Breast epithelium (tissue), 4 donors: ENCODE results near the gene PLEK2. TPM values are rescaled to one million over a fixed set of nuclear protein-coding genes. Genes with fewer than 3 reads are reported as not detected.
A peak's percentile ranks its signal among the peaks of the same experiment; 100 is the strongest.

Experiments
- DNase-seq, 2 donors: peaks; one replicate each; pipeline ENCODE4 v3.0.0-alpha.2; 2019; ENCODE audit warnings: low spot score in 2 of 2
- H3K27ac ChIP-seq, 2 donors: fragments of 200-600 bp; sonication (generic) in 1 of 2; one replicate each; pipeline ENCODE4 v1.5.1; 2016 to 2019; ENCODE audit warnings: mild to moderate bottlenecking in 1 of 2
- H3K27me3 ChIP-seq, 2 donors: fragments of 200-600 bp; sonication (generic) in 1 of 2; one replicate each; pipeline versions ENCODE4 v1.5.1 to v1.6.0; 2017 to 2019; ENCODE audit warnings: control low read depth in 1 of 2, mild to moderate bottlenecking in 1 of 2
- H3K36me3 ChIP-seq: fragments of 200-600 bp; one replicate; pipeline ENCODE4 v1.5.1; 2019
- H3K4me1 ChIP-seq, 2 donors: fragments of 200-600 bp; sonication (generic); one replicate each; pipeline ENCODE4 v1.5.1; 2016 to 2019; ENCODE audit warnings: control low read depth in 1 of 2
- H3K4me3 ChIP-seq, 3 donors: fragments of 200-600 bp; sonication (generic); 1 replicate in 2 of 3; 2 replicates in 1 of 3; pipeline ENCODE4 v1.5.1; 2016 to 2019; ENCODE audit warnings: mild to moderate bottlenecking in 3 of 3, moderate library complexity in 2 of 3
- H3K9me3 ChIP-seq, 2 donors: fragments of 200-600 bp; sonication (generic) in 1 of 2; one replicate each; pipeline ENCODE4 v1.5.1; 2016 to 2019; ENCODE audit warnings: control low read depth in 1 of 2
- POLR2A ChIP-seq: fragments of 450-650 bp; IDR thresholded peaks from one replicate; pipeline ENCODE4 v1.6.1; 2016; ENCODE audit warnings: antibody characterized with exemption, mild to moderate bottlenecking, moderate library complexity
- POLR2AphosphoS5 ChIP-seq, 3 donors: sonication (generic); formaldehyde crosslinking; IDR thresholded peaks; one replicate each; pipeline ENCODE4 v1.6.1; 2017; ENCODE audit warnings: antibody characterized with exemption in 3 of 3
- intact Hi-C: fragments of 100-400 bp; cut with DNase I; formaldehyde crosslinking; loops from one replicate; pipeline ENCODE4 v1.15.1; 2023; ENCODE audit warnings: low total_unique reads
- total RNA-seq, 3 donors: library from RNA; depleted of rRNA; stranded (reverse); fragments of >200 nt; gene quantifications; one replicate each; pipeline ENCODE4 v1.1.0, GENCODE V29; 2016
- TF ChIP-seq, protein P1 (sequence below), 3 donors: fragments of 450-650 bp; IDR thresholded peaks; one replicate each; pipeline ENCODE4 v1.5.1; 2016 to 2017; ENCODE audit warnings: antibody characterized with exemption in 3 of 3, mild to moderate bottlenecking in 3 of 3, moderate library complexity in 3 of 3

Gene PLEK2
- total RNA-seq, 3 donors from 2014 or later: 3.4 to 5.2 TPM; not detected in 1

DNA sequence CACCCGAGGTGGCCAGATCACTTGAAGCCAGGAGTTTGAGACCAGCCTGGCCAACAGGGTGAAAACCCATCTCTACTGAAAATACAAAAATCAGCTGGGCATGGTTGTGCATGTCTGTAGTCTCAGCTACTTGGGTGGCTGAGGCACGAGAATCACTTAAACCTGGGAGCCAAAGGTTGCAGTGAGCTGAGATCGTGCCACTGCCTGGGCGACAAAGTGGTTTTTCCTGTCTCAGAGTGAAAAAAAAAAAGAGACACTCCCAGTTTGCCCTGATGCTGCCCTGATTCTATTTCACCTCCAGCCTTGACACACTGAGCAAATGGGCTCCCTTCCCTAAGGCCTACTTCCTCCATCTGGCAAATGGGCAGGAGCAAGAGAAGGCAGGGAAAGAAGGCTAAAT lies 28.5 kb upstream of the PLEK2 start:
- intact Hi-C loops: no loop called here
- peak overlapping the region in 1 of 2 donors; percentile 8 for H3K27ac ChIP-seq
- DNase-seq: no peak
- H3K27me3 ChIP-seq: no peaks in the 10 kb centered on the region
- H3K4me3 ChIP-seq: no peak overlapping the region
- no peaks in the 10 kb centered on the region for H3K36me3 ChIP-seq
- H3K4me1 ChIP-seq: no peaks in the 10 kb centered on the region
- TF ChIP-seq, protein P1, sequence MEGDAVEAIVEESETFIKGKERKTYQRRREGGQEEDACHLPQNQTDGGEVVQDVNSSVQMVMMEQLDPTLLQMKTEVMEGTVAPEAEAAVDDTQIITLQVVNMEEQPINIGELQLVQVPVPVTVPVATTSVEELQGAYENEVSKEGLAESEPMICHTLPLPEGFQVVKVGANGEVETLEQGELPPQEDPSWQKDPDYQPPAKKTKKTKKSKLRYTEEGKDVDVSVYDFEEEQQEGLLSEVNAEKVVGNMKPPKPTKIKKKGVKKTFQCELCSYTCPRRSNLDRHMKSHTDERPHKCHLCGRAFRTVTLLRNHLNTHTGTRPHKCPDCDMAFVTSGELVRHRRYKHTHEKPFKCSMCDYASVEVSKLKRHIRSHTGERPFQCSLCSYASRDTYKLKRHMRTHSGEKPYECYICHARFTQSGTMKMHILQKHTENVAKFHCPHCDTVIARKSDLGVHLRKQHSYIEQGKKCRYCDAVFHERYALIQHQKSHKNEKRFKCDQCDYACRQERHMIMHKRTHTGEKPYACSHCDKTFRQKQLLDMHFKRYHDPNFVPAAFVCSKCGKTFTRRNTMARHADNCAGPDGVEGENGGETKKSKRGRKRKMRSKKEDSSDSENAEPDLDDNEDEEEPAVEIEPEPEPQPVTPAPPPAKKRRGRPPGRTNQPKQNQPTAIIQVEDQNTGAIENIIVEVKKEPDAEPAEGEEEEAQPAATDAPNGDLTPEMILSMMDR (IDR thresholded peaks at IDR 0.05): no peak
- no peak for TF ChIP-seq POLR2AphosphoS5 (IDR thresholded peaks at IDR 0.05)
- H3K9me3 ChIP-seq: no peaks in the 10 kb centered on the region

DNA sequence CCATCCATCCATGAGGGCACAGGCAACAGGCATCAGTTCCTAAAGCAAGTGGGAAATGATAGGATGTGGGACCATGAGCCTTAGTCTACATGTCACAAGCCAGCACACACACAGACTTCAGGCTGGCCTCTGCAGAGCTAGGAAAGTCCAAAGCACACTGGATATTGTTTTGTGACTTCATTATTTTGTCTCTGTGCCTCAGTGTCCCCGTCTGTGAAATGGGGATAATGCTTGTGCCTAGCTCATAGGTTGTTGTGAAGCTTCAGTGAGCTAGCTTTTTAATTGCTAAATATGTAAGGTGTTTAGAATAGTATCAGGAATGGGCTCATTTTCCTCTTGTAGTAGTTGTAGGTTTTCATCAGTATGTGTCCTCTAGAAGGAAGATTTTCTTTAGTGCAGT lies 27.0 kb upstream of the PLEK2 start:
- no peaks in the 10 kb centered on the region for H3K4me1 ChIP-seq

DNA sequence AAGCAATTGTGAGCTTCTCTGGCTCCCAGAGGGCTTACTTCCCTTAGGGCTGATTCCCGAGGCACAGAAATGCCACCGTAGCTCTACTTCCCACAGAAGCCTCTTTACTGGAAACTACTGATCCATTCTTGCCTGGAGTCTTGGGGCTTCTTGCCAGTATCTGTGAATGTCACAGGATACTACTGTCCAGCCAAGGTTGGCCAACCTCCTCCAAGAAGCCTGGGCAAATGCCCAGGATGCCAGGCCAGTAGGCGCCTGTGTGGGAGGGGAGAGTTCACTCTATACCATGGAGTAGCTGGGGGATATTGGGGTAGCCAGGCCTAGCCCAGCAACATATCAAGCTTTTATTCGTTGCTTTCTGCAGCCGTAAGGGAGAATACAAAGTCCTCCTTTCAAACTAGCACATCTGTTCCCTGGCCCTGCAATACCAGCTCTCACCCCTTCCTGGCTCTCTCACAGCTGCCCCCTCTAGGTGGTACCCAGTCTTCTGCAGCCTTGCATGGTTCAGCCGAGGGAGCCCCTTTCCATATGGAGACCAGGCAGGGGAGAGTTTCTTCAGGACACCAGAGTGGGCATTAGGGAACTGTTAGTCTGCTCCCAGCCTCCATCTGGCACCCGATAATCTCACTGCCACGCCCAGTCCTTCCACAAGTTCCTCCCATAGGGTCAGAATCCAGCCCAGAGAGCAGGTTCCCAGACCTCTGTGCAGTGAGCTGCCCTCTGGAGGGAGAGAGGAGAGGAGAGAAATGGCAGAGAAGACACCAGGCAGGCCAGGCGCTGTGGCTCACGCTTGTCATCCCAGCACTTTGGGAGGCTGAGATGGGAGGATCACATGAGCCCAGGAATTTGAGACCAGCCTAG lies 24.3 kb upstream of the PLEK2 start:
- no peaks in the 10 kb centered on the region for H3K36me3 ChIP-seq
- no peak overlapping the region for H3K4me3 ChIP-seq
- intact Hi-C loops: no loop called here
- TF ChIP-seq, protein P1 (IDR thresholded peaks at IDR 0.05): no peak
- no peak for TF ChIP-seq POLR2A
- TF ChIP-seq POLR2AphosphoS5 (IDR thresholded peaks at IDR 0.05): no peak
- DNase-seq: peak in 1 of 2 donors; percentile 43
- H3K27me3 ChIP-seq: no peaks in the 10 kb centered on the region
- peak overlapping the region; percentile 33 to 68 for H3K27ac ChIP-seq
- no peaks in the 10 kb centered on the region for H3K9me3 ChIP-seq
- no peaks in the 10 kb centered on the region for H3K4me1 ChIP-seq

More for the DNA sequence above, 27.0 kb upstream of the PLEK2 start:
- Histone ChIP-seq H3K36me3 (no peaks in the 10 kb centered on the region), H3K27me3 (no peaks in the 10 kb centered on the region), H3K27ac (no peak overlapping the region), H3K9me3 (no peaks in the 10 kb centered on the region), H3K4me3 (no peak overlapping the region)
- intact Hi-C loops: no loop called here
- TF ChIP-seq, protein P1 (IDR thresholded peaks at IDR 0.05): no peak
- TF ChIP-seq POLR2AphosphoS5 (IDR thresholded peaks at IDR 0.05): no peak
- TF ChIP-seq POLR2A: no peak
- no peak for DNase-seq

DNA sequence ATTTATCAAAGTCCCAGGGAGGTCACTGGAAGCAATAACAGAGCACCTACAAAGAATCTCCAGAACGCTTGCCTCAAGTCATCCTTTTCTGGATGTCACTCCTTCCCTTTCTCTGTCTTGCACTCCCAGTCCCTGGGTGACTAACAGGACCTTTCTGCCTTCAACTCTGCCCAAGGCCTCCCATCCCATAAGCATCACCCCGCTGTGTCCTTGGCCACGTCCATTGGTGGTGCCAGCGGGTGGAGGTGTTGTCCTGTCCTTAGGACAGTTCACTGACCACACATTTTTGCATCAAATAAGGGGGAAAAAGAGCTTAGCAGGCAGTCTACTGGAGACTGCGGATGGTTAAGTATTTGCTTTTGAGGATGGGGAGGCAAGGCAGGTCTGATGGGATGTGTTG lies 23.6 kb upstream of the PLEK2 start:
- peak overlapping the region; percentile 33 to 68 for H3K27ac ChIP-seq
- TF ChIP-seq, protein P1 (IDR thresholded peaks at IDR 0.05): no peak
- TF ChIP-seq POLR2A (no peak), POLR2AphosphoS5 (IDR thresholded peaks at IDR 0.05) (no peak)
- no peaks in the 10 kb centered on the region for H3K9me3 ChIP-seq
- no peaks in the 10 kb centered on the region for H3K27me3 ChIP-seq
- DNase-seq: no peak
- intact Hi-C loops: no loop called here
- H3K4me1 ChIP-seq: no peaks in the 10 kb centered on the region
- H3K36me3 ChIP-seq: no peaks in the 10 kb centered on the region
- H3K4me3 ChIP-seq: no peak overlapping the region

DNA sequence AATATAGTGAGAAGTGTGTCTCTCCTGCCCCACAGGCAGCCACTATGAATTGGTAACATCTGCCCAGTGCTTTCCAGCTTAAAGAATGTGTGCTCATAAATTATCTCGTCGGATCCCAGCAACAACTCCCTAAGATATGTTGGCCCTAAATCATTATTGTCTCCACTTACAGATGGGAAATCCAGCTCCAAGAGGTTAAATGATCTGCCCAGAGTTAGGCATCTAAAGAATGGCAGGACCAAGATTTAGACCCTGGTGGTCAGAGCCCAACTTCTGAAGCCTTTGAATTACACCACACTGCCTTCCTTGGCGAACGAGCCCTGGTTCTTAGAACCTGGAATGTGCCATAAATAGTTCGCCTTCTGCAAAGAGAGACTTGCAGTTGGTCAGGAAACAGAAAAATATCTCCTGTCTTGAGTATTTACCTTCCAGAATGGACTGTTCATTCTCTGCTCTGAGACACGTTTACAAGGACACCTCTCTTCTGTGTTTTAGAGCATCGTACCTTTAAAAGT lies 20.1 kb upstream of the PLEK2 start:
- no peaks in the 10 kb centered on the region for H3K27me3 ChIP-seq
- intact Hi-C loops: no loop called here
- no peaks in the 10 kb centered on the region for H3K9me3 ChIP-seq
- H3K4me1 ChIP-seq: no peaks in the 10 kb centered on the region
- no peak overlapping the region for H3K4me3 ChIP-seq
- H3K27ac ChIP-seq: no peak overlapping the region
- H3K36me3 ChIP-seq: no peaks in the 10 kb centered on the region
- TF ChIP-seq POLR2AphosphoS5 (IDR thresholded peaks at IDR 0.05) (no peak), POLR2A (no peak)
- TF ChIP-seq, protein P1 (IDR thresholded peaks at IDR 0.05): no peak
- DNase-seq: no peak
